OCI-LY3 (cell line): ENCODE data around the gene USP7.

Source experiments
- EZH2phosphoT487 ChIP-seq: fragments of 200-600 bp; shearing (Covaris generic); IDR thresholded peaks from 2 replicates; pipeline ENCODE4 v1.6.1; 2018; ENCODE audit warnings: antibody characterized with exemption, mixed run types, low read depth
- TF ChIP-seq, protein P1 (sequence below): fragments of 200-600, 300-600 bp; sonication (generic); IDR thresholded peaks from 2 replicates; pipeline ENCODE4 v1.5.1; 2014; ENCODE audit warnings: antibody characterized with exemption, low read length, low read depth

DNA sequence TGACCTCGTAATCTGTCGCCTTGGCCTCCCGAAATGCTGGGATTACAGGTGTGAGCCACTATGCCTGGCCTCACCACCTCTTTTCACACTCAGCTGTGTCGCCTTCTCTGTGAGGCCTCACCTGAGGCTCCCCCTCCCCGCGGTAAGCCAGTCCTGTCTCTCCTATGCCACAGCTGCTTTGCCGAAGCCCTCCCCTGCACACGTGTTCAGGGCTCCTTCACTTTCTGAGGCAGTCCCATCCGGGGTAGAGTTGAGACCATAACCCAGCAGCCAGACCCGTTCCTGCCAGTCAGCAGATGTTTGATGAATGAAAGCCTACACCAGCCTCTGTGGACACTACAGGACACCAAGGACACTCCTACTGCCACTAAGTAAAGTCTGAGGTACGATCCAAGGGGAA lies 10.6 kb downstream of the USP7 start:
- no peak for TF ChIP-seq EZH2phosphoT487
- TF ChIP-seq, protein P1, sequence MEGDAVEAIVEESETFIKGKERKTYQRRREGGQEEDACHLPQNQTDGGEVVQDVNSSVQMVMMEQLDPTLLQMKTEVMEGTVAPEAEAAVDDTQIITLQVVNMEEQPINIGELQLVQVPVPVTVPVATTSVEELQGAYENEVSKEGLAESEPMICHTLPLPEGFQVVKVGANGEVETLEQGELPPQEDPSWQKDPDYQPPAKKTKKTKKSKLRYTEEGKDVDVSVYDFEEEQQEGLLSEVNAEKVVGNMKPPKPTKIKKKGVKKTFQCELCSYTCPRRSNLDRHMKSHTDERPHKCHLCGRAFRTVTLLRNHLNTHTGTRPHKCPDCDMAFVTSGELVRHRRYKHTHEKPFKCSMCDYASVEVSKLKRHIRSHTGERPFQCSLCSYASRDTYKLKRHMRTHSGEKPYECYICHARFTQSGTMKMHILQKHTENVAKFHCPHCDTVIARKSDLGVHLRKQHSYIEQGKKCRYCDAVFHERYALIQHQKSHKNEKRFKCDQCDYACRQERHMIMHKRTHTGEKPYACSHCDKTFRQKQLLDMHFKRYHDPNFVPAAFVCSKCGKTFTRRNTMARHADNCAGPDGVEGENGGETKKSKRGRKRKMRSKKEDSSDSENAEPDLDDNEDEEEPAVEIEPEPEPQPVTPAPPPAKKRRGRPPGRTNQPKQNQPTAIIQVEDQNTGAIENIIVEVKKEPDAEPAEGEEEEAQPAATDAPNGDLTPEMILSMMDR = no peak
